MG63 (cell line): ENCODE data around the gene ARAP2. TPM values are rescaled to one million over a fixed set of nuclear protein-coding genes. Genes with fewer than 3 reads are reported as not detected.
A peak's percentile ranks its signal among the peaks of the same experiment; 100 is the strongest.

Source experiments
- DNase-seq: peaks from one replicate; pipeline ENCODE4 v3.0.0-alpha.2; 2020
- H3K27me3 ChIP-seq: fragments of 250-450 bp; sonication (Bioruptor Pico); 2 replicates; pipeline ENCODE4 v1.5.1; 2020; ENCODE audit warnings: mild to moderate bottlenecking, moderate library complexity
- H3K36me3 ChIP-seq: fragments of 250-450 bp; sonication (Bioruptor Pico); 2 replicates; pipeline ENCODE4 v1.5.1; 2020; ENCODE audit warnings: mild to moderate bottlenecking, moderate library complexity
- H3K4me3 ChIP-seq: fragments of 250-450 bp; sonication (Bioruptor Pico); 2 replicates; pipeline ENCODE4 v1.5.1; 2020; ENCODE audit warnings: mild to moderate bottlenecking, moderate library complexity
- H3K9me3 ChIP-seq: fragments of 250-450 bp; sonication (Bioruptor Pico); 2 replicates; pipeline ENCODE4 v1.5.1; 2020; ENCODE audit warnings: mild to moderate bottlenecking, moderate library complexity
- total RNA-seq: library from RNA; depleted of rRNA; stranded (reverse); fragments of >200 nt; shearing (Covaris generic); gene quantifications from 2 replicates; pipeline ENCODE4 v1.2.3, GENCODE V29; 2014; ENCODE audit warnings: low replicate concordance

ARAP2 gene
- total RNA-seq, 1 experiment from 2014 or later, result 1.3 TPM

- no peaks in the 10 kb centered on the region for H3K36me3 ChIP-seq
- H3K4me3 ChIP-seq, result no peak overlapping the region
- H3K27me3 ChIP-seq, result no peaks in the 10 kb centered on the region
- no peaks in the 10 kb centered on the region for H3K9me3 ChIP-seq
- no peak for DNase-seq
These were observed 25.3 kb upstream of the ARAP2 start for GRCh38 chr4:36269533-36270173.

DNA sequence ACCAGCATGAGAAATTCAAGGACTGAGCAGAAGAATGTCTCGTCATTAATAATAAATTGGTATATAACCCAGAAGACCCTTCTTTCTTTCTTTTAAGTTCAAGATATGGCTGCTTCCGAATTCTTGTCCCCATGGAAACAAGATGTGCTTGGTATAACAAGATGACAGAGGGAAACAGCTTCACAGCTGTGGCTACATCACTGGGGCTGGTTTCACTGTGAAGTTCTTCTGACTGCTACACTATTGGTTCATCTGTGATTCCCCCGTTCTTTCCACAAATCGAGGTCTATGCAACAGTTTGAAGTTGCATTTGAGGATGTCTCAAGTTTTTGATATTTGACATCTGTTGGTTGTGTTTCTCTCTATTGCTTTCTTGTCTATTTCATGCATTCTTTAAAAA is 24.8 kb upstream of the ARAP2 start:
- no peak overlapping the region for H3K4me3 ChIP-seq
- DNase-seq, result no peak
- no peaks in the 10 kb centered on the region for H3K27me3 ChIP-seq
- no peaks in the 10 kb centered on the region for H3K36me3 ChIP-seq
- no peaks in the 10 kb centered on the region for H3K9me3 ChIP-seq

- Histone ChIP-seq H3K9me3 (no peaks in the 10 kb centered on the region), H3K27me3 (no peaks in the 10 kb centered on the region), H3K36me3 (no peaks in the 10 kb centered on the region), H3K4me3 (no peak overlapping the region)
- no peak for DNase-seq
These were observed 23.4 kb upstream of the ARAP2 start for GRCh38 chr4:36267486-36268268.

DNA sequence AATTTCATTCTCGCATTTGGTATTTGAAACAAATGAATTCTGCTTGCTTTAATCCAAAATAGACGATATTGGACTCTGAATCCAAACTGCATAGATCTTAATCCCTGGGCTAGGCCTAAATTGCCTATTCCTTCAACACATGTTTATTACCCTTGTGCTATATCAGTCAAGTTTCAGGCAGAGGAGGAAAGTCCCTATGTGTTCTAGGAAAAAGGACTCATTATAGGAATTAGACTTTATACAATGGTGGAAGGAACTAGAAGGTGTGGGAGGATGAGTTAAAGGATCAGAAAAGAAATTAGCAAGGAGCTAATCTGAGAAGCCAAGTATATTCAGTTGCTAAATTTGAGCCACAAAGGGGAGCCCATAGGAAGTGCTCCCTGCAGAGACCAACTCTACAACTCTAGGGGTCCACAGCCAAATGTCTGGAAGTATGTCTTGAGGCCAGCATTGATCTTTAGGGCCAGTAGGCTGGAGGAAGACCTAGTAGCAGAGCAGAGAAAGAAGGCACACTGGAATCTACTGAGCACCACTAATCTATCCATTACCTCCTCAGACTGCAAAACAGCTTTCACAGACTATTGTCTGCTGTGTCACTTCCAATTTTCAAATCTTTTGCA is 20.0 kb upstream of the ARAP2 start:
- no peaks in the 10 kb centered on the region for H3K36me3 ChIP-seq
- no peak for DNase-seq
- H3K27me3 ChIP-seq, result no peaks in the 10 kb centered on the region
- no peaks in the 10 kb centered on the region for H3K9me3 ChIP-seq
- H3K4me3 ChIP-seq, result no peak overlapping the region

GRCh38 chr4:36260731-36261130 is 16.4 kb upstream of the ARAP2 start:
- Histone ChIP-seq H3K27me3 (no peaks in the 10 kb centered on the region), H3K4me3 (no peak overlapping the region), H3K9me3 (no peaks in the 10 kb centered on the region), H3K36me3 (no peaks in the 10 kb centered on the region)
- peak; percentile 81 for DNase-seq

DNA sequence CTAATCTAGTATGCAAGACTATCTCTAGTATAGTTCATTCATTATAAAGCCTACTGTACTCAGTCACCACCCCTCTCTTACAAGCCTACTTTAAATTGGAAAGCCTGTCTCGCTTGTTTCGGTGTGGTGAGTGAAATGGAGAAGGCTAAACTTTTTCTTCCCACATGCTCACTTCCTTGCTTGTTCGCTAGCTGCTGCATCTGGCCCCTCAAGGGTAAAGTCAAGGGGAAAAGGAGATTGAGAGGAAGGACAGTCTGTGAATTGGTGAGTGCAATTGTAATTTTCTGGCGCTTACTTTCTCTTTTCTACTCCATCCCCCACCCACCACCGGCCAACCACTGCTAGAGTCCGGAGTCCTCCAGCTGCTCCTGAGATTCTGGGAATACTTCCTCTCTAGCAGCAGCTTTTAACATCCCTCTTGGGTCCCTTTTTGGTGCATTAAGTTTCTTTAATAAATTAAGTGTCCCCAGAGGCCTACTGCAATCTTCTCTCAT is 12.1 kb upstream of the ARAP2 start:
- H3K4me3 ChIP-seq, result no peak overlapping the region
- DNase-seq, result no peak
- H3K36me3 ChIP-seq, result no peaks in the 10 kb centered on the region
- no peaks in the 10 kb centered on the region for H3K9me3 ChIP-seq
- H3K27me3 ChIP-seq, result no peaks in the 10 kb centered on the region

GRCh38 chr4:36255577-36255976 is 11.3 kb upstream of the ARAP2 start:
- DNase-seq, result no peak
- Histone ChIP-seq H3K36me3 (no peaks in the 10 kb centered on the region), H3K9me3 (no peaks in the 10 kb centered on the region)

GRCh38 chr4:36254371-36254770 is 10.1 kb upstream of the ARAP2 start:
- Histone ChIP-seq H3K27me3 (no peaks in the 10 kb centered on the region), H3K36me3 (no peaks in the 10 kb centered on the region), H3K4me3 (no peak overlapping the region), H3K9me3 (no peaks in the 10 kb centered on the region)
- DNase-seq, result no peak

More at GRCh38 chr4:36255577-36255976, 11.3 kb upstream of the ARAP2 start:
- H3K4me3 ChIP-seq, result no peak overlapping the region
- no peaks in the 10 kb centered on the region for H3K27me3 ChIP-seq

DNA sequence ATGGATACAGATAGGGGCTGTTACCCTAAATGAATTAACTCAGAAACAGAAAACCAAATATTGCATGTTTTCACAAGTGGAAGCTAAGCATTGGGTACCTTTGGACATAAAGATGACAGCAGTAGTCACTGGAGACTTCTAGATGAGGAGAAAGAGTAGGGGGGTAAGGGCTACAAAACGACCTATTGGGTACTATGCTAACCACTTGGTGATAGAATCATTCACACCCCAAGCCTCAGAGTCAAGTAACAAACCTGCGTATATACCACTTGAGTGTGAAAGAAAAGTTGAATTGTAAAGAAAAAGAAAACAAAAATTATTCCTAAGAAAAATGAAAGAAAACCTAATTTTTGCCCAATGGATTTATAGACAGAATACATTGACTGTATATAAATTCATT is 7.7 kb upstream of the ARAP2 start:
- Histone ChIP-seq H3K36me3 (no peaks in the 10 kb centered on the region), H3K9me3 (no peaks in the 10 kb centered on the region), H3K4me3 (no peak overlapping the region), H3K27me3 (no peaks in the 10 kb centered on the region)
- DNase-seq, result no peak

GRCh38 chr4:36249610-36250009 is 5.3 kb upstream of the ARAP2 start:
- Histone ChIP-seq H3K36me3 (no peaks in the 10 kb centered on the region), H3K4me3 (no peak overlapping the region), H3K27me3 (no peaks in the 10 kb centered on the region), H3K9me3 (no peaks in the 10 kb centered on the region)
- DNase-seq, result no peak

GRCh38 chr4:36243355-36244256 is 708 bp downstream of the ARAP2 start:
- H3K9me3 ChIP-seq, result no peaks in the 10 kb centered on the region
- peak; percentile 63 for DNase-seq

DNA sequence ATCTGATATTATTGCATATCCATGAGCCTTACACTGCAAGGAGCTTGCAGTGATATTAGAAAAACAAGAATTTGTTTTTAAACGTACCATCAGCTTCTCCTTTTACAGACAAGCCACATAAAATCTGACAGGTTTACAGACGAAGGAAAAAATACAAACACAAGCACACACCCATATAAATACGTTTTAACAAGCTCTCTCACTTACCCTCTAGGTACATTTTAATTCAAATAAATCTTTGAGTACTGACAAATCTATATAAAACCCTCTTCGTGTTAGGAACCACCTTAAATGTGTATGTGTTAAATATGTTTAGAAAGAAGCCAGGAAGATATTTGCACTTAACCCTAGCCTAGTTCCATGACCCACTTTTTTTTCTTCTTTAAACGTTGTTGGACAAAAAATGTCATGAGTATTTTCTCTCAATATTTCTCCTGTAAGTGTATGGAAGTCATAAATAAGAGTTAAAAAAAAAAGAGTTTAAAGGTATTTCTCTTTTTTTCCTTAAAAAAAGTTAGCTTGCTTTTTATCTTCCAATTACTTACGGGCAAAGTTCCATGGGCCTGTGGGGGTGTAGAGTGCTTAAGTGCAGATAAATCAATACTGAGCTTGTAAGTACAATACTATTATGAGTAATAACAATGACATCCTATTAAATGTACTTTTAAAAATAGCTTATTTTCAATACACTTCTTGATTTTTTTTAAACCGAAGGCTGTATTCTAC is 1.5 kb downstream of the ARAP2 start:
- Histone ChIP-seq H3K36me3 (no peaks in the 10 kb centered on the region), H3K27me3 (no peaks in the 10 kb centered on the region), H3K9me3 (no peaks in the 10 kb centered on the region), H3K4me3 (peak overlapping the region; percentile 60)
- no peak for DNase-seq

More at GRCh38 chr4:36243355-36244256, 708 bp downstream of the ARAP2 start:
- Histone ChIP-seq H3K36me3 (no peaks in the 10 kb centered on the region), H3K4me3 (peak overlapping the region; percentile 60), H3K27me3 (no peaks in the 10 kb centered on the region)

- no peaks in the 10 kb centered on the region for H3K36me3 ChIP-seq
- no peaks in the 10 kb centered on the region for H3K9me3 ChIP-seq
- peak overlapping the region; percentile 60 for H3K4me3 ChIP-seq
- H3K27me3 ChIP-seq, result no peaks in the 10 kb centered on the region
- DNase-seq, result no peak
These were observed 2.5 kb downstream of the ARAP2 start for GRCh38 chr4:36241771-36242170.

GRCh38 chr4:36237366-36238313 is 6.7 kb downstream of the ARAP2 start:
- Histone ChIP-seq H3K36me3 (no peaks in the 10 kb centered on the region), H3K4me3 (no peak overlapping the region), H3K27me3 (no peaks in the 10 kb centered on the region), H3K9me3 (no peaks in the 10 kb centered on the region)
- no peak for DNase-seq

GRCh38 chr4:36236159-36236558 is 8.2 kb downstream of the ARAP2 start:
- no peaks in the 10 kb centered on the region for H3K36me3 ChIP-seq
- no peak overlapping the region for H3K4me3 ChIP-seq
- H3K27me3 ChIP-seq, result no peaks in the 10 kb centered on the region
- no peaks in the 10 kb centered on the region for H3K9me3 ChIP-seq
- DNase-seq, result no peak
